IMR-90 (cell line): ENCODE results near the gene THRB. TPM values are rescaled to one million over a fixed set of nuclear protein-coding genes. Genes with fewer than 3 reads are reported as not detected.

Experiments used
- ATAC-seq: fragments of 200-7000 bp; cut with Tn5 transposase; 2 replicates; pipeline ENCODE4 v1.9.1; 2020; ENCODE audit warnings: low read depth, mild to moderate bottlenecking, moderate library complexity
- BruUV-seq: library from RNA; stranded (reverse); fragments of 400-500 nt; replicated peaks from 2 replicates; lab custom pipeline; 2021; lab: Mats Ljungman, UMichigan
- CTCF ChIA-PET: fragments of 300-600 bp; formaldehyde crosslinking; extraction: SDS; loops from one replicate; lab custom pipeline; 2021; ENCODE audit warnings: antibody characterized with exemption; lab: Yijun Ruan, JAX
- POLR2A ChIA-PET: fragments of 300-600 bp; sonication (Branson Sonifier 250); formaldehyde crosslinking; loops from one replicate; lab custom pipeline; 2022; ENCODE audit warnings: antibody characterized with exemption; ENCODE audit not compliant: unreplicated experiment; lab: Charles Lee
- DNase-seq: peaks from one replicate; pipeline ENCODE4 v3.0.0; 2013
- H2AFZ ChIP-seq: replicated peaks from 2 replicates; pipeline ENCODE3; 2013; ENCODE audit warnings: low read length, mild to moderate bottlenecking; ENCODE audit not compliant: poor library complexity
- H2AK5ac ChIP-seq: 2 replicates; pipeline ENCODE4 v1.6.1; 2013; ENCODE audit warnings: low read depth, low read length, inconsistent platforms
- H2AK9ac ChIP-seq: replicated peaks from 2 replicates; pipeline ENCODE3; 2013; ENCODE audit warnings: mild to moderate bottlenecking, low read depth, low read length, moderate library complexity; ENCODE audit not compliant: poor library complexity
- H2BK120ac ChIP-seq: 2 replicates; pipeline ENCODE4 v1.6.1; 2013; ENCODE audit warnings: low read depth, low read length, inconsistent platforms
- H2BK15ac ChIP-seq: 3 replicates; pipeline ENCODE4 v1.6.1; 2013; ENCODE audit warnings: low read depth, low read length, inconsistent platforms
- H2BK20ac ChIP-seq: 2 replicates; pipeline ENCODE4 v1.6.1; 2013; ENCODE audit warnings: low read depth, mild to moderate bottlenecking, inconsistent platforms, low read length, moderate library complexity
- H2BK5ac ChIP-seq: 2 replicates; pipeline ENCODE4 v1.6.1; 2013; ENCODE audit warnings: mild to moderate bottlenecking, low read depth, low read length, inconsistent platforms; ENCODE audit not compliant: poor library complexity, severe bottlenecking
- H3K14ac ChIP-seq: replicated peaks from 2 replicates; pipeline ENCODE4 v1.6.1; 2013; ENCODE audit warnings: low read depth, low read length, inconsistent platforms
- H3K18ac ChIP-seq: 2 replicates; pipeline ENCODE4 v1.6.1; 2013; ENCODE audit warnings: low read depth, low read length, control low read depth
- H3K23ac ChIP-seq: 2 replicates; pipeline ENCODE4 v1.6.1; 2013; ENCODE audit warnings: low read depth, low read length, inconsistent platforms
- H3K27ac ChIP-seq: 2 replicates; pipeline ENCODE4 v1.5.1; 2013; ENCODE audit warnings: mild to moderate bottlenecking, control low read depth, low read length; ENCODE audit not compliant: insufficient read depth
- H3K27me3 ChIP-seq: 2 replicates; pipeline ENCODE4 v1.6.1; 2013; ENCODE audit warnings: low read length; ENCODE audit not compliant: control insufficient read depth, insufficient read depth
- H3K36me3 ChIP-seq: 2 replicates; pipeline ENCODE4 v1.6.1; 2013; ENCODE audit warnings: low read length, mixed read lengths; ENCODE audit not compliant: control insufficient read depth, insufficient read depth
- H3K4ac ChIP-seq: 2 replicates; pipeline ENCODE4 v1.6.1; 2013; ENCODE audit warnings: low read depth, low read length, inconsistent platforms
- H3K4me1 ChIP-seq: 2 replicates; pipeline ENCODE4 v1.6.1; 2013; ENCODE audit warnings: low read length, mixed read lengths; ENCODE audit not compliant: control insufficient read depth, insufficient read depth
- H3K4me2 ChIP-seq: 2 replicates; pipeline ENCODE4 v1.6.1; 2013; ENCODE audit warnings: low read depth, mild to moderate bottlenecking, control low read depth, low read length, moderate library complexity
- H3K4me3 ChIP-seq: 2 replicates; pipeline ENCODE4 v1.5.1; 2013; ENCODE audit warnings: low read depth, mild to moderate bottlenecking, control low read depth, low read length, moderate library complexity; ENCODE audit not compliant: insufficient read depth
- H3K56ac ChIP-seq: 2 replicates; pipeline ENCODE4 v1.6.1; 2013; ENCODE audit warnings: low read length, inconsistent platforms; ENCODE audit not compliant: insufficient read depth; ENCODE audit errors: extremely low read depth
- H3K79me1 ChIP-seq, 2 experiments: 2 replicates each; pipeline ENCODE4 v1.6.1; 2013; ENCODE audit warnings: low read length in 2 of 2, inconsistent platforms in 1 of 2, low read depth in 1 of 2
- H3K9ac ChIP-seq: 2 replicates; pipeline ENCODE4 v1.6.1; 2013; ENCODE audit warnings: low read depth, low read length, control low read depth
- H3K9me1 ChIP-seq: 2 replicates; pipeline ENCODE4 v1.6.1; 2013; ENCODE audit warnings: low read length, inconsistent platforms; ENCODE audit not compliant: insufficient read depth
- H3K9me3 ChIP-seq: 2 replicates; pipeline ENCODE4 v1.6.1; 2013; ENCODE audit warnings: low read length; ENCODE audit not compliant: control insufficient read depth, insufficient read depth
- H4K20me1 ChIP-seq: 2 replicates; pipeline ENCODE4 v1.6.1; 2013; ENCODE audit warnings: low read length, inconsistent platforms; ENCODE audit not compliant: insufficient read depth
- H4K5ac ChIP-seq: 2 replicates; pipeline ENCODE4 v1.6.1; 2013; ENCODE audit warnings: mild to moderate bottlenecking, low read depth, low read length, control low read depth
- H4K8ac ChIP-seq, 2 experiments: 2 replicates each; pipeline ENCODE4 v1.6.1; 2013; ENCODE audit warnings: low read depth in 2 of 2, low read length in 2 of 2, control low read depth in 1 of 2, inconsistent platforms in 1 of 2
- H4K91ac ChIP-seq: 2 replicates; pipeline ENCODE4 v1.6.1; 2013; ENCODE audit warnings: low read depth, low read length, inconsistent platforms; ENCODE audit not compliant: insufficient read depth
- BHLHE40 ChIP-seq: fragments of 150-350 bp; IDR thresholded peaks from 2 replicates; pipeline ENCODE4 v1.6.1; 2016; ENCODE audit warnings: mild to moderate bottlenecking, low read depth, low read length
- CEBPB ChIP-seq: IDR thresholded peaks from 2 replicates; pipeline ENCODE4 v1.6.1; 2012; ENCODE audit warnings: low read depth, low read length, improper control_type of control experiment
- CHD1 ChIP-seq: IDR thresholded peaks from 2 replicates; pipeline ENCODE4 v1.6.1; 2012; ENCODE audit warnings: low read depth, low read length, improper control_type of control experiment
- CTCF ChIP-seq: conservative IDR thresholded peaks from 2 replicates; pipeline ENCODE4 v1.5.1; 2012; ENCODE audit warnings: mild to moderate bottlenecking, low read depth, low read length, improper control_type of control experiment
- ELK1 ChIP-seq: fragments of 150-350 bp; IDR thresholded peaks from 2 replicates; pipeline ENCODE4 v1.6.1; 2016; ENCODE audit warnings: low read depth, mild to moderate bottlenecking, low read length, moderate library complexity, borderline replicate concordance
- FOS ChIP-seq: fragments of 150-350 bp; IDR thresholded peaks from 2 replicates; pipeline ENCODE4 v1.6.1; 2016; ENCODE audit warnings: low read depth, low read length
- MAZ ChIP-seq: IDR thresholded peaks from 2 replicates; pipeline ENCODE4 v1.6.1; 2012; ENCODE audit warnings: low read depth, mild to moderate bottlenecking, low read length, improper control_type of control experiment, moderate library complexity, borderline replicate concordance
- MXI1 ChIP-seq: IDR thresholded peaks from 2 replicates; pipeline ENCODE4 v1.6.1; 2012; ENCODE audit warnings: low read depth, mild to moderate bottlenecking, low read length, moderate library complexity, borderline replicate concordance
- NFE2L2 ChIP-seq: fragments of 150-350 bp; IDR thresholded peaks from 2 replicates; pipeline ENCODE4 v1.6.1; 2016; ENCODE audit warnings: low read depth, mild to moderate bottlenecking, low read length
- POLR2A ChIP-seq: IDR thresholded peaks from 2 replicates; pipeline ENCODE4 v1.6.1; 2012; ENCODE audit warnings: mild to moderate bottlenecking, low read depth, low read length
- RAD21 ChIP-seq: IDR thresholded peaks from 2 replicates; pipeline ENCODE4 v1.6.1; 2012; ENCODE audit warnings: low read length, improper control_type of control experiment
- RCOR1 ChIP-seq: IDR thresholded peaks from 2 replicates; pipeline ENCODE4 v1.6.1; 2012; ENCODE audit warnings: mild to moderate bottlenecking, low read length, improper control_type of control experiment; ENCODE audit not compliant: insufficient replicate concordance
- RFX5 ChIP-seq: IDR thresholded peaks from 2 replicates; pipeline ENCODE4 v1.8.0; 2012; ENCODE audit warnings: low read depth, mild to moderate bottlenecking, low read length, moderate library complexity
- SMC3 ChIP-seq: fragments of 150-350 bp; IDR thresholded peaks from 2 replicates; pipeline ENCODE4 v1.6.1; 2016; ENCODE audit warnings: low read depth, mild to moderate bottlenecking, antibody characterized with exemption, low read length, moderate library complexity
- USF2 ChIP-seq: fragments of 150-350 bp; IDR thresholded peaks from 2 replicates; pipeline ENCODE4 v1.6.1; 2017; ENCODE audit warnings: mild to moderate bottlenecking, antibody characterized with exemption, low read length, low read depth
- WGBS, 2 experiments: methylation state at CpG; one replicate each; pipeline versions ENCODE4 v1.1.5 to v1.1.7; 2013; ENCODE audit warnings: missing lambda C conversion rate in 2 of 2; ENCODE audit not compliant: insufficient read length in 1 of 2; ENCODE audit errors: extremely low coverage in 2 of 2; 5-methylcytosine and 5-hydroxymethylcytosine counted together
- dilution Hi-C: fragments of 300-500 bp; cut with HindIII; formaldehyde crosslinking; loops from one replicate; pipeline ENCODE4 v1.14.3; 2018; ENCODE audit warnings: low sequenced_read_pairs; ENCODE audit not compliant: unreplicated experiment
- in situ Hi-C: fragments of 300-500 bp; cut with MboI; formaldehyde crosslinking; loops from 3 replicates; pipeline ENCODE4 v1.14.3; 2019; ENCODE audit warnings: low sequenced_read_pairs, inconsistent platforms, mixed read lengths
- intact Hi-C: fragments of 100-400 bp; cut with micrococcal nuclease; formaldehyde crosslinking; loops from 2 replicates; pipeline ENCODE4 v1.10.0; 2022
- polyA plus RNA-seq, 3 experiments: library from polyadenylated mRNA; depleted of rRNA; stranded (reverse); fragments of >200 nt; gene quantifications; 2 replicates each; pipeline ENCODE4 v1.2.3, GENCODE V29; 2012; ENCODE audit warnings: low replicate concordance in 1 of 3
- total RNA-seq: library from RNA; depleted of rRNA; stranded (reverse); fragments of >200 nt; gene quantifications from 2 replicates; pipeline ENCODE4 v1.2.3, GENCODE V29; 2012

The THRB gene
- total and polyA plus RNA-seq, 2 of the 4 experiments (the other 2 are of a cell fraction): under 0.01 TPM; not detected in 1

GRCh38 chr3:24088782-24089181 lies 405.9 kb downstream of the THRB start:
- Histone ChIP-seq H2AK9ac (no peak overlapping the region), H4K91ac (no peak overlapping the region), H3K18ac (no peak overlapping the region), H3K4me2 (no peak overlapping the region), H3K9me3 (no peaks in the 10 kb centered on the region), H3K14ac (no peak overlapping the region), H3K9ac (no peak overlapping the region), H3K4ac (no peak overlapping the region), H2BK15ac (no peak overlapping the region), H3K27ac (no peak overlapping the region), H3K4me3 (no peak overlapping the region), H2AFZ (no peak overlapping the region), H2BK120ac (no peak overlapping the region), H4K5ac (no peak overlapping the region), H2AK5ac (no peak overlapping the region), H2BK20ac (no peak overlapping the region), H3K23ac (no peak overlapping the region), H3K9me1 (no peaks in the 10 kb centered on the region), H2BK5ac (no peak overlapping the region), H3K56ac (no peak overlapping the region), H3K36me3 (no peaks in the 10 kb centered on the region), H4K8ac (no peak overlapping the region), H4K20me1 (no peaks in the 10 kb centered on the region), H3K4me1 (no peaks in the 10 kb centered on the region), H3K79me1 (no peaks in the 10 kb centered on the region), H3K27me3 (peaks cover 1% of the 10 kb centered on the region; the same call in 1 of the 2 replicates)
- TF ChIP-seq MAZ: no peak
- no peak for TF ChIP-seq RCOR1
- no peak for TF ChIP-seq CEBPB
- TF ChIP-seq CTCF: peak; percentile 58
- TF ChIP-seq RFX5: no peak
- TF ChIP-seq FOS: no peak
- no peak for TF ChIP-seq NFE2L2
- TF ChIP-seq POLR2A: no peak
- no peak for TF ChIP-seq ELK1
- TF ChIP-seq CHD1: no peak
- TF ChIP-seq RAD21: peak; percentile 66
- no peak for TF ChIP-seq USF2
- TF ChIP-seq SMC3: peak; percentile 40; the same call in 1 of the 2 replicates
- TF ChIP-seq MXI1: no peak
- TF ChIP-seq BHLHE40: no peak
- 38% methylated on average over 2 of the region's 2 CpGs; no CpG with 5 or more reads in 1 of the 2 experiments for WGBS, 2 experiments
- DNase-seq (peak; percentile 41), ATAC-seq (peak; percentile 92)
- BruUV-seq: no TSS peak
- dilution Hi-C loops (no loop called here), intact Hi-C loops (loop anchor here (5.0 kb wide), 1 partner anchor 149 kb away; no protein-coding TSS in a partner anchor), in situ Hi-C loops (no loop called here)
- CTCF ChIA-PET: interaction anchor here (0.6 to 1.8 kb wide), 6 partner anchors 10 to 598 kb away, joined by 3 to 5 read pairs (median 3); no protein-coding TSS in a partner anchor
- POLR2A ChIA-PET: no interaction called here
